HepG2 (cell line): ENCODE results near the gene CHRM5. TPM values are rescaled to one million over a fixed set of nuclear protein-coding genes. Genes with fewer than 3 reads are reported as not detected.

Experiments
- ATAC-seq: fragments of 200-7000 bp; cut with Tn5 transposase; 3 replicates; pipeline ENCODE4 v1.9.1; 2020; ENCODE audit warnings: mild to moderate bottlenecking, moderate library complexity
- BruUV-seq: library from RNA; stranded (reverse); fragments of 400-500 nt; replicated peaks from 2 replicates; lab custom pipeline; 2021; lab: Mats Ljungman, UMichigan
- CTCF ChIA-PET: fragments of 300-600 bp; formaldehyde crosslinking; extraction: SDS; loops from one replicate; lab custom pipeline; 2021; ENCODE audit warnings: low total read pairs, inconsistent platforms, low intra/inter-chr PET ratio; lab: Yijun Ruan, JAX
- POLR2A ChIA-PET: fragments of 350-600 bp; sonication (Branson Sonifier 250); formaldehyde crosslinking; loops from one replicate; lab custom pipeline; 2020; ENCODE audit warnings: antibody characterized with exemption, inconsistent platforms; lab: Yijun Ruan, JAX
- DNase-seq: peaks from one replicate; pipeline ENCODE4 v3.0.0-alpha.2; 2015; ENCODE audit warnings: low spot score
- FAIRE-seq: peaks from 3 replicates; lab custom pipeline; 2011; peaks lifted over from hg19 to GRCh38; lab: Jason Lieb, UNC
- H2AFZ ChIP-seq: one replicate; pipeline ENCODE4 v1.6.1; 2011; ENCODE audit warnings: low read length, inconsistent platforms
- H3K27ac ChIP-seq: fragments of 300-600 bp; 3 replicates; pipeline ENCODE4 v1.8.0; 2011; ENCODE audit warnings: mixed run types, mild to moderate bottlenecking, mixed read lengths, low read length, inconsistent platforms; ENCODE audit not compliant: insufficient read depth; ENCODE audit errors: extremely low read length
- H3K27me3 ChIP-seq, 2 experiments: fragments of 200-600 bp in 1 of 2; 2 replicates in 1 of 2; 3 replicates in 1 of 2; pipeline versions ENCODE4 v1.6.0 to v1.8.0; 2011; ENCODE audit warnings: low read length in 2 of 2, mild to moderate bottlenecking in 2 of 2, moderate library complexity in 2 of 2, inconsistent platforms in 1 of 2; ENCODE audit not compliant: insufficient read depth in 2 of 2, control insufficient read depth in 1 of 2
- H3K36me3 ChIP-seq, 2 experiments: fragments of 200-600 bp in 1 of 2; replicated peaks in 1 of 2; 2 replicates in 1 of 2; 3 replicates in 1 of 2; pipeline versions ENCODE4 v1.5.1 to v1.8.0; 2011; ENCODE audit warnings: low read length in 2 of 2, inconsistent platforms in 1 of 2; ENCODE audit not compliant: insufficient read depth in 2 of 2, control insufficient read depth in 1 of 2
- H3K4me1 ChIP-seq: 2 replicates; pipeline ENCODE4 v1.5.1; 2012; ENCODE audit warnings: low read length, inconsistent platforms; ENCODE audit not compliant: insufficient read depth
- H3K4me2 ChIP-seq: 2 replicates; pipeline ENCODE4 v1.6.0; 2011; ENCODE audit warnings: low read depth, low read length, inconsistent platforms
- H3K4me3 ChIP-seq, 3 experiments: fragments of 200-600 bp in 1 of 3; sonication (generic), shearing (Covaris generic) in 1 of 3; replicated peaks in 1 of 3; 2 replicates each; pipeline ENCODE4 v1.5.1; 2011 to 2016; ENCODE audit warnings: low read length in 3 of 3, inconsistent platforms in 2 of 3, low read depth in 2 of 3, mild to moderate bottlenecking in 2 of 3, control low read depth in 1 of 3, mixed read lengths in 1 of 3; ENCODE audit not compliant: insufficient read depth in 1 of 3
- H3K79me2 ChIP-seq: one replicate; pipeline ENCODE4 v1.6.1; 2011; ENCODE audit warnings: low read length, inconsistent platforms; ENCODE audit not compliant: insufficient read depth
- H3K9ac ChIP-seq: 2 replicates; pipeline ENCODE4 v1.6.0; 2011; ENCODE audit warnings: mild to moderate bottlenecking, low read depth, low read length, inconsistent platforms; ENCODE audit not compliant: insufficient read depth
- H3K9me3 ChIP-seq: 2 replicates; pipeline ENCODE4 v1.5.1; 2012; ENCODE audit warnings: mild to moderate bottlenecking, low read length
- H4K20me1 ChIP-seq: 2 replicates; pipeline ENCODE4 v1.6.0; 2011; ENCODE audit warnings: inconsistent platforms, mild to moderate bottlenecking, low read length, moderate library complexity; ENCODE audit not compliant: insufficient read depth
- BHLHE40 ChIP-seq: IDR thresholded peaks from 2 replicates; pipeline ENCODE4 v1.6.1; 2011; ENCODE audit warnings: low read length, improper control_type of control experiment
- CBX1 ChIP-seq: IDR thresholded peaks from one replicate; pipeline ENCODE4 v1.6.1; 2016; ENCODE audit warnings: antibody characterized with exemption, low read depth
- NCOA2 ChIP-seq: sonication (generic); formaldehyde crosslinking; IDR thresholded peaks from 2 replicates; pipeline ENCODE4 v1.8.0; 2022; ENCODE audit warnings: inconsistent platforms
- PCBP1 ChIP-seq: fragments of 200-400 bp; formaldehyde crosslinking; IDR thresholded peaks from 2 replicates; pipeline ENCODE4 v1.6.1; 2017; ENCODE audit warnings: mild to moderate bottlenecking, low read depth, low read length, borderline replicate concordance
- RERE ChIP-seq: IDR thresholded peaks from 2 replicates; pipeline ENCODE4 v1.6.1; 2016; ENCODE audit warnings: low read depth, missing genetic modification reagents, missing compliant biosample characterization
- SOX5 ChIP-seq: IDR thresholded peaks from 2 replicates; pipeline ENCODE4 v1.6.1; 2016; ENCODE audit warnings: borderline replicate concordance
- SP4 ChIP-seq: sonication (generic); formaldehyde crosslinking; IDR thresholded peaks from 2 replicates; pipeline ENCODE4 v1.8.1; 2023; ENCODE audit warnings: mild to moderate bottlenecking, missing genetic modification reagents
- THRA ChIP-seq: sonication (generic); formaldehyde crosslinking; IDR thresholded peaks from 2 replicates; pipeline ENCODE4 v1.4.0; 2020; ENCODE audit warnings: missing genetic modification reagents, borderline replicate concordance
- ZNF143 ChIP-seq: sonication (generic); formaldehyde crosslinking; IDR thresholded peaks from 2 replicates; pipeline ENCODE4 v1.4.0; 2020; ENCODE audit warnings: missing genetic modification reagents
- ZNF235 ChIP-seq: sonication (generic); formaldehyde crosslinking; IDR thresholded peaks from 2 replicates; pipeline ENCODE4 v1.8.1; 2023; ENCODE audit warnings: mild to moderate bottlenecking, missing genetic modification reagents, borderline replicate concordance
- ZNF331 ChIP-seq: sonication (generic); formaldehyde crosslinking; IDR thresholded peaks from 2 replicates; pipeline ENCODE4 v1.4.0; 2020; ENCODE audit warnings: missing genetic modification reagents
- ZNF335 ChIP-seq: sonication (generic); formaldehyde crosslinking; IDR thresholded peaks from 2 replicates; pipeline ENCODE4 v1.4.0; 2020; ENCODE audit warnings: missing genetic modification reagents
- ZNF503 ChIP-seq: sonication (generic); formaldehyde crosslinking; IDR thresholded peaks from 2 replicates; pipeline ENCODE4 v1.4.0; 2020; ENCODE audit warnings: missing genetic modification reagents
- ZNF543 ChIP-seq: sonication (generic); formaldehyde crosslinking; IDR thresholded peaks from 2 replicates; pipeline ENCODE4 v1.4.0; 2020; ENCODE audit warnings: mild to moderate bottlenecking, missing genetic modification reagents
- ZNF569 ChIP-seq: sonication (generic); formaldehyde crosslinking; IDR thresholded peaks from 2 replicates; pipeline ENCODE4 v1.5.0; 2020; ENCODE audit warnings: mild to moderate bottlenecking, missing genetic modification reagents, moderate library complexity, borderline replicate concordance
- WGBS: methylation state at CpG from one replicate; pipeline ENCODE4 v1.1.6; 2017; ENCODE audit warnings: low lambda C conversion rate; 5-methylcytosine and 5-hydroxymethylcytosine counted together
- in situ Hi-C: cut with HindIII; loops from 2 replicates; pipeline ENCODE4 v1.10.0; 2017; ENCODE audit warnings: low pct_unique_long_range_greater_than_20kb; ENCODE audit not compliant: extremely low pct_ligation_motif_present
- intact Hi-C: fragments of 100-400 bp; cut with micrococcal nuclease; formaldehyde crosslinking; loops from one replicate; pipeline ENCODE4 v1.10.0; 2022; ENCODE audit not compliant: unreplicated experiment
- polyA plus RNA-seq, 8 experiments: library from polyadenylated mRNA; depleted of rRNA in 3 of 8; stranded (reverse) in 7 of 8; unstranded in 1 of 8; fragments of >200 nt; fragmentation: Illumina TruSeq in 4 of 8; extraction: Trizol in 4 of 8; gene quantifications; 2 replicates each; pipeline versions ENCODE4 v1.2.1 to v1.2.3, GENCODE V29; 2011 to 2016; ENCODE audit warnings: low read depth in 4 of 8, missing spikeins in 1 of 8, mixed read lengths in 1 of 8; ENCODE audit not compliant: insufficient read depth in 1 of 8
- total RNA-seq, 5 experiments: library from RNA; depleted of rRNA; stranded (reverse); fragments of >200 nt; fragmentation: Illumina TruSeq; extraction: Trizol; gene quantifications; 2 replicates each; pipeline ENCODE4 v1.2.3, GENCODE V29; 2016; ENCODE audit warnings: low read depth in 1 of 5

Gene CHRM5
- total and polyA plus RNA-seq, 2 of the 13 experiments (the other 11 are each of a cell fraction or from before 2014, with no cell fraction given) = not detected

GRCh38 chr15:34114739-34115138 lies 146.4 kb downstream of the CHRM5 start:
- H3K4me3 ChIP-seq = no peak overlapping the region
- H3K27ac ChIP-seq = no peak overlapping the region
- intact Hi-C loops (loop anchor here (5.0 kb wide), 1 partner anchor 57 kb away; no protein-coding TSS in a partner anchor), in situ Hi-C loops (loop anchor here (5.0 kb wide), 1 partner anchor 98 kb away; the partner anchor contains the start of gene KATNBL1)
- no peaks in the 10 kb centered on the region for H3K27me3 ChIP-seq
- WGBS = 5% methylated on average over 2 of the region's 3 CpGs
- DNase-seq = no peak
- CTCF ChIA-PET = no interaction called here
- no TSS peak for BruUV-seq
- no peaks in the 10 kb centered on the region for H3K36me3 ChIP-seq
- TF ChIP-seq CBX1 (no peak), ZNF503 (CRISPR knock-in tag) (no peak), ZNF543 (CRISPR knock-in tag) (no peak), ZNF143 (CRISPR knock-in tag) (no peak), SOX5 (CRISPR knock-in tag) (no peak), ZNF569 (no peak), SP4 (CRISPR knock-in tag) (no peak), ZNF335 (no peak), ZNF331 (CRISPR knock-in tag) (no peak), RERE (no peak), NCOA2 (CRISPR knock-in tag) (no peak), THRA (CRISPR knock-in tag) (no peak), ZNF235 (CRISPR knock-in tag) (no peak), PCBP1 (no peak), BHLHE40 (no peak)
- H3K9ac ChIP-seq = no peak overlapping the region
- no peak for FAIRE-seq
- no peak for ATAC-seq
- H3K79me2 ChIP-seq = no peaks in the 10 kb centered on the region
- H3K4me2 ChIP-seq = no peak overlapping the region
- POLR2A ChIA-PET = no interaction called here
- no peaks in the 10 kb centered on the region for H4K20me1 ChIP-seq
- H3K9me3 ChIP-seq = no peaks in the 10 kb centered on the region
- H3K4me1 ChIP-seq = peaks cover 4% of the 10 kb centered on the region; the same call in 1 of the 2 replicates
- H2AFZ ChIP-seq = no peak overlapping the region
